H9 (cell line): ENCODE measurements around the gene OR52K1. TPM values are rescaled to one million over a fixed set of nuclear protein-coding genes. Genes with fewer than 3 reads are reported as not detected.

Experiments
- DNase-seq: peaks from one replicate; pipeline ENCODE4 v3.0.0-alpha.2; 2017
- H2AFZ ChIP-seq: one replicate; pipeline ENCODE4 v1.6.1; 2013; ENCODE audit warnings: mild to moderate bottlenecking, low read length, control low read depth, moderate library complexity
- H2AK5ac ChIP-seq: 2 replicates; pipeline ENCODE4 v1.6.1; 2013; ENCODE audit warnings: low read length, control low read depth, mixed read lengths; ENCODE audit not compliant: insufficient read length
- H2BK120ac ChIP-seq: one replicate; pipeline ENCODE4 v1.6.1; 2013; ENCODE audit warnings: low read depth, mild to moderate bottlenecking, low read length, control low read depth, inconsistent platforms; ENCODE audit not compliant: poor library complexity, severe bottlenecking
- H2BK12ac ChIP-seq: 2 replicates; pipeline ENCODE4 v1.6.1; 2013; ENCODE audit warnings: low read length, control low read depth, mixed read lengths, low read depth; ENCODE audit not compliant: insufficient read length
- H2BK15ac ChIP-seq: 2 replicates; pipeline ENCODE4 v1.6.1; 2013; ENCODE audit warnings: low read depth, low read length, control low read depth
- H2BK20ac ChIP-seq: one replicate; pipeline ENCODE4 v1.6.1; 2013; ENCODE audit warnings: low read depth, mild to moderate bottlenecking, low read length, control low read depth, inconsistent platforms; ENCODE audit not compliant: poor library complexity, severe bottlenecking
- H2BK5ac ChIP-seq: 2 replicates; pipeline ENCODE4 v1.6.1; 2013; ENCODE audit warnings: low read length, control low read depth, mixed read lengths; ENCODE audit not compliant: insufficient read length
- H3K14ac ChIP-seq: 2 replicates; pipeline ENCODE4 v1.6.1; 2013; ENCODE audit warnings: low read length, control low read depth; ENCODE audit not compliant: insufficient read depth
- H3K18ac ChIP-seq: 2 replicates; pipeline ENCODE4 v1.6.1; 2013; ENCODE audit warnings: low read depth, mild to moderate bottlenecking, mixed read lengths, low read length, control low read depth; ENCODE audit not compliant: insufficient read length
- H3K23ac ChIP-seq: 2 replicates; pipeline ENCODE4 v1.6.1; 2013; ENCODE audit warnings: low read length, control low read depth, mixed read lengths, low read depth; ENCODE audit not compliant: insufficient read length
- H3K23me2 ChIP-seq: 2 replicates; pipeline ENCODE4 v1.6.1; 2013; ENCODE audit warnings: low read depth, mild to moderate bottlenecking, mixed read lengths, low read length, control low read depth; ENCODE audit not compliant: insufficient read length, poor library complexity, severe bottlenecking
- H3K27ac ChIP-seq: 2 replicates; pipeline ENCODE4 v1.5.1; 2013; ENCODE audit warnings: low read length, control low read depth, mixed read lengths, low read depth; ENCODE audit not compliant: insufficient read length
- H3K27me3 ChIP-seq: 2 replicates; pipeline ENCODE4 v1.6.1; 2013; ENCODE audit warnings: low read length, control low read depth, inconsistent platforms; ENCODE audit not compliant: insufficient read depth
- H3K4ac ChIP-seq: 2 replicates; pipeline ENCODE4 v1.6.1; 2013; ENCODE audit warnings: low read depth, mild to moderate bottlenecking, control low read depth, inconsistent platforms, low read length, moderate library complexity
- H3K4me1 ChIP-seq: 2 replicates; pipeline ENCODE4 v1.6.1; 2013; ENCODE audit warnings: low read length, control low read depth, inconsistent platforms; ENCODE audit not compliant: insufficient read depth
- H3K4me2 ChIP-seq: 2 replicates; pipeline ENCODE4 v1.6.1; 2013; ENCODE audit warnings: low read length, control low read depth, mixed read lengths; ENCODE audit not compliant: insufficient read length, insufficient read depth
- H3K56ac ChIP-seq: 2 replicates; pipeline ENCODE4 v1.6.1; 2013; ENCODE audit warnings: low read depth, mild to moderate bottlenecking, mixed read lengths, low read length, control low read depth; ENCODE audit not compliant: insufficient read length
- H3K79me1 ChIP-seq: 2 replicates; pipeline ENCODE4 v1.6.1; 2013; ENCODE audit warnings: low read depth, mild to moderate bottlenecking, moderate library complexity, low read length, control low read depth, inconsistent platforms; ENCODE audit not compliant: insufficient read depth, poor library complexity, severe bottlenecking
- H3K79me2 ChIP-seq: 2 replicates; pipeline ENCODE4 v1.6.1; 2013; ENCODE audit warnings: low read length, control low read depth, inconsistent platforms; ENCODE audit not compliant: insufficient read depth
- H3K9ac ChIP-seq: 2 replicates; pipeline ENCODE4 v1.6.1; 2013; ENCODE audit warnings: low read length, control low read depth, mixed read lengths; ENCODE audit not compliant: insufficient read length; ENCODE audit errors: extremely low read depth
- H3K9me3 ChIP-seq: one replicate; pipeline ENCODE4 v1.6.1; 2013; ENCODE audit warnings: low read depth, low read length, inconsistent platforms; ENCODE audit not compliant: control insufficient read depth
- H3T11ph ChIP-seq: one replicate; pipeline ENCODE4 v1.6.1; 2013; ENCODE audit warnings: mild to moderate bottlenecking, low read length, control low read depth, inconsistent platforms
- H4K20me1 ChIP-seq: one replicate; pipeline ENCODE4 v1.6.1; 2013; ENCODE audit not compliant: control insufficient read depth, insufficient read length, insufficient read depth
- H4K5ac ChIP-seq: 2 replicates; pipeline ENCODE4 v1.6.1; 2013; ENCODE audit warnings: low read depth, mild to moderate bottlenecking, mixed read lengths, low read length, control low read depth; ENCODE audit not compliant: insufficient read length
- H4K8ac ChIP-seq: replicated peaks from 2 replicates; pipeline ENCODE4 v1.6.1; 2013; ENCODE audit warnings: low read length, control low read depth, mixed read lengths, low read depth; ENCODE audit not compliant: insufficient read length
- H4K91ac ChIP-seq: 2 replicates; pipeline ENCODE4 v1.6.1; 2013; ENCODE audit warnings: low read depth, mild to moderate bottlenecking, moderate library complexity, mixed read lengths, low read length, control low read depth; ENCODE audit not compliant: insufficient read length
- H3K27ac Mint-ChIP-seq, 3 experiments: 2 replicates in 2 of 3; 3 replicates in 1 of 3; pipeline ENCODE4 v1.8.0; 2020 to 2021; ENCODE audit warnings: mixed read lengths in 3 of 3, mild to moderate bottlenecking in 1 of 3, moderate library complexity in 1 of 3
- H3K27me3 Mint-ChIP-seq: 2 replicates; pipeline ENCODE4 v1.8.0; 2021; ENCODE audit warnings: low read depth, mild to moderate bottlenecking, moderate library complexity, mixed read lengths
- H3K36me3 Mint-ChIP-seq, 3 experiments: 2 replicates in 2 of 3; 3 replicates in 1 of 3; pipeline ENCODE4 v1.8.0; 2020 to 2021; ENCODE audit warnings: low read depth in 3 of 3, mixed read lengths in 3 of 3; ENCODE audit not compliant: insufficient read depth in 1 of 3
- H3K4me1 Mint-ChIP-seq, 2 experiments: 2 replicates each; pipeline ENCODE4 v1.8.0; 2020; ENCODE audit warnings: mixed read lengths in 2 of 2
- H3K4me3 Mint-ChIP-seq, 2 experiments: 2 replicates in 1 of 2; 3 replicates in 1 of 2; pipeline ENCODE4 v1.8.0; 2020 to 2021; ENCODE audit warnings: mild to moderate bottlenecking in 2 of 2, mixed read lengths in 2 of 2, moderate library complexity in 1 of 2
- H3K9me3 Mint-ChIP-seq, 2 experiments: 2 replicates in 1 of 2; 3 replicates in 1 of 2; pipeline ENCODE4 v1.8.0; 2020; ENCODE audit warnings: mild to moderate bottlenecking in 2 of 2, mixed read lengths in 2 of 2, moderate library complexity in 1 of 2
- WGBS: extraction: QIAGEN DNeasy Blood & Tissue Kit; methylation state at CpG from one replicate; pipeline ENCODE4 v1.1.7; 2013; ENCODE audit warnings: missing lambda C conversion rate, low lambda C conversion rate, mixed read lengths; ENCODE audit not compliant: insufficient read length; ENCODE audit errors: extremely low coverage; 5-methylcytosine and 5-hydroxymethylcytosine counted together
- total RNA-seq: library from RNA; stranded (reverse); gene quantifications from 2 replicates; pipeline ENCODE4 v1.2.1, GENCODE V29; 2021
- TF ChIP-seq, protein P1 (sequence below): fragments of 200-600 bp; sonication (generic); conservative IDR thresholded peaks from 3 replicates; pipeline ENCODE4 v1.8.0; 2021; ENCODE audit warnings: antibody characterized with exemption, mild to moderate bottlenecking

Gene OR52K1
- total RNA-seq, 1 experiment from 2014 or later, result not detected

DNA sequence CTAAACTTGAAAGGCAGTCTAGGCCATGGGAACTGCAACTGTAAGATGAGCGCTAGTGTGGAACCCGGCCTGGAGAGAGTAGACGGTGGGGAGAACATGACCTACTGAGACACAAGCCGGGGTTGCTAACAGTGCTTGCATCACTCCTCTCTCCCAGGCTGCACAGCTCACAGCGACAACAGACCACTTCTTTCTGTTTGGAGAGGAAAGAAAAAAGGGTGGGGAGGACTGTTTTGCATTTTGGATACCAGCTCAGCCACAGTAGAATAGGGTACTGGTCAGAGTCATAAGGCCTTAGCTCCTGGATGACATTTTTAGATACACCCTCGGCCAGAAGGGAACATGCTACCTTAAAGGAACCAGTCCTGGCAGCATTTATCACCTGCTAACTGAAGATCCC lies 40.3 kb downstream of the OR52K1 start:
- no peak overlapping the region for H2BK12ac ChIP-seq
- H4K20me1 ChIP-seq, result no peaks in the 10 kb centered on the region
- H3K27ac Mint-ChIP-seq, result no peak overlapping the region
- no peaks in the 10 kb centered on the region for H3K23me2 ChIP-seq
- H2AFZ ChIP-seq, result no peak overlapping the region
- H4K91ac ChIP-seq, result no peak overlapping the region
- no peak for DNase-seq
- no peak overlapping the region for H3K14ac ChIP-seq
- H3K4ac ChIP-seq, result no peak overlapping the region
- H3K4me3 Mint-ChIP-seq, result no peak overlapping the region
- H3K27ac ChIP-seq, result no peak overlapping the region
- H3K4me1 Mint-ChIP-seq, result no peaks in the 10 kb centered on the region
- H3K27me3 ChIP-seq, result no peaks in the 10 kb centered on the region
- H3K4me1 ChIP-seq, result peaks cover 3% of the 10 kb centered on the region; the same call in 1 of the 2 replicates
- no peak overlapping the region for H3T11ph ChIP-seq
- H3K79me1 ChIP-seq, result no peaks in the 10 kb centered on the region
- H4K8ac ChIP-seq, result no peak overlapping the region
- H3K9me3 ChIP-seq, result no peaks in the 10 kb centered on the region
- no peak overlapping the region for H2BK5ac ChIP-seq
- no peak overlapping the region for H3K56ac ChIP-seq
- TF ChIP-seq, protein P1, sequence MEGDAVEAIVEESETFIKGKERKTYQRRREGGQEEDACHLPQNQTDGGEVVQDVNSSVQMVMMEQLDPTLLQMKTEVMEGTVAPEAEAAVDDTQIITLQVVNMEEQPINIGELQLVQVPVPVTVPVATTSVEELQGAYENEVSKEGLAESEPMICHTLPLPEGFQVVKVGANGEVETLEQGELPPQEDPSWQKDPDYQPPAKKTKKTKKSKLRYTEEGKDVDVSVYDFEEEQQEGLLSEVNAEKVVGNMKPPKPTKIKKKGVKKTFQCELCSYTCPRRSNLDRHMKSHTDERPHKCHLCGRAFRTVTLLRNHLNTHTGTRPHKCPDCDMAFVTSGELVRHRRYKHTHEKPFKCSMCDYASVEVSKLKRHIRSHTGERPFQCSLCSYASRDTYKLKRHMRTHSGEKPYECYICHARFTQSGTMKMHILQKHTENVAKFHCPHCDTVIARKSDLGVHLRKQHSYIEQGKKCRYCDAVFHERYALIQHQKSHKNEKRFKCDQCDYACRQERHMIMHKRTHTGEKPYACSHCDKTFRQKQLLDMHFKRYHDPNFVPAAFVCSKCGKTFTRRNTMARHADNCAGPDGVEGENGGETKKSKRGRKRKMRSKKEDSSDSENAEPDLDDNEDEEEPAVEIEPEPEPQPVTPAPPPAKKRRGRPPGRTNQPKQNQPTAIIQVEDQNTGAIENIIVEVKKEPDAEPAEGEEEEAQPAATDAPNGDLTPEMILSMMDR, result no peak
- WGBS, result no CpG with 5 or more reads among the region's 6 CpGs
- H3K23ac ChIP-seq, result no peak overlapping the region
- no peak overlapping the region for H2BK20ac ChIP-seq
- no peaks in the 10 kb centered on the region for H3K79me2 ChIP-seq
- no peak overlapping the region for H3K4me2 ChIP-seq
- peaks cover 2% of the 10 kb centered on the region for H3K27me3 Mint-ChIP-seq
- H4K5ac ChIP-seq, result no peak overlapping the region
- H2BK120ac ChIP-seq, result no peak overlapping the region
- no peak overlapping the region for H3K9ac ChIP-seq
- no peak overlapping the region for H2AK5ac ChIP-seq
- no peaks in the 10 kb centered on the region; a peak in 1 of 7 replicates for H3K36me3 Mint-ChIP-seq
- no peak overlapping the region for H3K18ac ChIP-seq
- H2BK15ac ChIP-seq, result no peak overlapping the region
- no peaks in the 10 kb centered on the region for H3K9me3 Mint-ChIP-seq
